ENCODE measurements around the gene KCNQ4. TPM values are rescaled to one million over a fixed set of nuclear protein-coding genes. Genes with fewer than 3 reads are reported as not detected.

KCNQ4 gene
- total and polyA plus RNA-seq, 2 of the 8 experiments (the other 6 are each of a cell fraction or from before 2014, with no cell fraction given) = 2.2 to 3.9 TPM

DNA sequence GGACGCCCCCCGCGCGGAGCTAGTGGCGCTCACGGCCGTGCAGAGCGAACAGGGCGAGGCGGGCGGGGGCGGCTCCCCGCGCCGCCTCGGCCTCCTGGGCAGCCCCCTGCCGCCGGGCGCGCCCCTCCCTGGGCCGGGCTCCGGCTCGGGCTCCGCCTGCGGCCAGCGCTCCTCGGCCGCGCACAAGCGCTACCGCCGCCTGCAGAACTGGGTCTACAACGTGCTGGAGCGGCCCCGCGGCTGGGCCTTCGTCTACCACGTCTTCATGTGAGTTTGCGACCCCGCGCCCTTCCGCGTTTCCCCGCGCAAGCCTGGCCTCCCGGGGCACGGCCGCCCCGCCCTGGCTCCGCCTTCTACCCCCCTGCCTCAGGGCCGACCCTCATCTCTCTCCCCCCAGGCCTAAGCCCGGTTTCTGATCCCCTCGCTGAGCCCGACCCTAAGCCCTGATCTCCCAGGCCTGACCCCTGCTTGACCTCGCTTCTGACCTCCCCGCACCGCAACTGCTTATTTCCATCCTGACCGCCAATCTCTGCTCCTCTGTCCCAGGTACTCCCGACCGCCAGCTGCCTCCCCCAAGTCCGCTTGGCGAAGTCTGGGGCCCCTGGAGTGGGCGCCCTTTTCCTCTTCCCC is 669 bp downstream of the KCNQ4 start (continued):
- TF ChIP-seq EGR1 (IDR thresholded peaks at IDR 0.05; ENCODE audit: borderline replicate concordance, low read depth, low read length) = no peak
- TF ChIP-seq CEBPB (IDR thresholded peaks at IDR 0.05; ENCODE audit: low read depth, low read length) = no peak
- TF ChIP-seq POLR2A (IDR thresholded peaks at IDR 0.05; ENCODE audit: control extremely low read depth in 1 of 2, low read depth in 2 of 2, low read length in 2 of 2) = no peak
- no peak for TF ChIP-seq KDM5A (IDR thresholded peaks at IDR 0.05; ENCODE audit: low read length)
- no peak for TF ChIP-seq SIX5 (IDR thresholded peaks at IDR 0.05; ENCODE audit: low read depth, low read length)
- no peak for TF ChIP-seq SIRT6 (IDR thresholded peaks at IDR 0.05; ENCODE audit: low read length)
- TF ChIP-seq BACH1 (IDR thresholded peaks at IDR 0.05; ENCODE audit: low read length) = no peak
- no peak for TF ChIP-seq PHF8 (conservative IDR thresholded peaks at IDR 0.05; ENCODE audit: low read depth, low read length)
- TF ChIP-seq SP4 (IDR thresholded peaks at IDR 0.05; ENCODE audit: low read length) = no peak
- TF ChIP-seq RAD21 (IDR thresholded peaks at IDR 0.05 in 1 of 2, conservative IDR thresholded peaks at IDR 0.05 in 1 of 2; ENCODE audit: low read depth in 2 of 2, low read length in 2 of 2) = no peak
- no peak for TF ChIP-seq SP2 (IDR thresholded peaks at IDR 0.05; ENCODE audit: low read length)
- no peak for TF ChIP-seq MAFK (IDR thresholded peaks at IDR 0.05; ENCODE audit: low read depth, low read length)
